Measurements from ENCODE around the gene LRRC14B. TPM values are rescaled to one million over a fixed set of nuclear protein-coding genes. Genes with fewer than 3 reads are reported as not detected.
"Not testable (repeated sequence)": the region's sequence is repeated elsewhere in the genome, so short reads cannot be mapped to it uniquely, and the experiment has no call there.

LRRC14B gene
- total RNA-seq, 1 donor from 2014 or later = not detected

- H3K36me3 Mint-ChIP-seq (ENCODE audit: low read depth) = peaks cover 20% of the 10 kb centered on the region
- DNase-seq (ENCODE audit: low spot score) = peak; percentile 99
- not testable (repeated sequence) for H3K27me3 Mint-ChIP-seq (ENCODE audit: insufficient read depth); H3K9me3 Mint-ChIP-seq
- intact Hi-C loops (cut with micrococcal nuclease) = loop anchor here (2.0 to 5.0 kb wide), 3 partner anchors 175 to 245 kb away; partner anchors contain the start of gene EXOC3
- peak within 1 kb of the TSS; percentile 94 for H3K27ac Mint-ChIP-seq
- H3K4me1 Mint-ChIP-seq (ENCODE audit: low read depth) = peaks cover 59% of the 10 kb centered on the region
- H3K4me3 Mint-ChIP-seq = peak within 1 kb of the TSS; percentile 96
Measured at GRCh38 chr5:217494-218456, 26.5 kb downstream of the LRRC14B start, which contains the start of the genes CCDC127 and SDHA. CCDC127 (minus strand) TSS chr5:218153; CDS start chr5:216849, 1,304 bp downstream. SDHA (plus strand) TSS chr5:218320; CDS start chr5:218356, 36 bp downstream.

GRCh38 chr5:218457-219291, 27.4 kb downstream of the LRRC14B start:
- intact Hi-C loops (cut with micrococcal nuclease) = loop anchor here (1.0 to 5.0 kb wide), 5 partner anchors 30 to 244 kb away; partner anchors contain the start of genes EXOC3 and PDCD6
- H3K4me1 Mint-ChIP-seq (ENCODE audit: low read depth) = peaks cover 68% of the 10 kb centered on the region
- H3K27me3 Mint-ChIP-seq (ENCODE audit: insufficient read depth) = no peaks in the 10 kb centered on the region

GRCh38 chr5:219460-219863, 28.2 kb downstream of the LRRC14B start:
- H3K9me3 Mint-ChIP-seq = no peaks in the 10 kb centered on the region
- peaks cover 60% of the 10 kb centered on the region for H3K4me1 Mint-ChIP-seq (ENCODE audit: low read depth)
- H3K4me3 Mint-ChIP-seq = peak overlapping the region; percentile 96
- peaks cover 20% of the 10 kb centered on the region for H3K36me3 Mint-ChIP-seq (ENCODE audit: low read depth)
- peak; percentile 22 for DNase-seq (ENCODE audit: low spot score)
- intact Hi-C loops (cut with micrococcal nuclease) = loop anchor here (1.0 to 5.0 kb wide), 5 partner anchors 31 to 243 kb away; partner anchors contain the start of genes EXOC3 and PDCD6
- peak overlapping the region; percentile 94 for H3K27ac Mint-ChIP-seq
- no peaks in the 10 kb centered on the region for H3K27me3 Mint-ChIP-seq (ENCODE audit: insufficient read depth)

More at GRCh38 chr5:218457-219291, 27.4 kb downstream of the LRRC14B start:
- H3K9me3 Mint-ChIP-seq = no peaks in the 10 kb centered on the region
- peak; percentile 9 for DNase-seq (ENCODE audit: low spot score)
- H3K4me3 Mint-ChIP-seq = peak overlapping the region; percentile 96
- peak overlapping the region; percentile 94 for H3K27ac Mint-ChIP-seq
- H3K36me3 Mint-ChIP-seq (ENCODE audit: low read depth) = peaks cover 22% of the 10 kb centered on the region

GRCh38 chr5:219991-220390, 28.7 kb downstream of the LRRC14B start:
- no peak for DNase-seq (ENCODE audit: low spot score)
- peaks cover 57% of the 10 kb centered on the region for H3K4me1 Mint-ChIP-seq (ENCODE audit: low read depth)
- peaks cover 24% of the 10 kb centered on the region for H3K36me3 Mint-ChIP-seq (ENCODE audit: low read depth)
- H3K27me3 Mint-ChIP-seq (ENCODE audit: insufficient read depth) = no peaks in the 10 kb centered on the region
- no peaks in the 10 kb centered on the region for H3K9me3 Mint-ChIP-seq
- H3K4me3 Mint-ChIP-seq = peak overlapping the region; percentile 96
- intact Hi-C loops (cut with micrococcal nuclease) = loop anchor here (1.0 to 5.0 kb wide), 6 partner anchors 32 to 242 kb away; partner anchors contain the start of genes EXOC3 and PDCD6
- H3K27ac Mint-ChIP-seq = peak overlapping the region; percentile 94

- peaks cover 38% of the 10 kb centered on the region for H3K36me3 Mint-ChIP-seq (ENCODE audit: low read depth)
- intact Hi-C loops (cut with micrococcal nuclease) = loop anchor here (5.0 kb wide), 1 partner anchor 109 kb away; no protein-coding TSS in a partner anchor
Measured at GRCh38 chr5:222951-223715, 31.8 kb downstream of the LRRC14B start.

GRCh38 chr5:223791-224190, 32.5 kb downstream of the LRRC14B start:
- peaks cover 39% of the 10 kb centered on the region for H3K36me3 Mint-ChIP-seq (ENCODE audit: low read depth)
- DNase-seq (ENCODE audit: low spot score) = no peak
- peaks cover 37% of the 10 kb centered on the region for H3K4me1 Mint-ChIP-seq (ENCODE audit: low read depth)
- no peaks in the 10 kb centered on the region for H3K27me3 Mint-ChIP-seq (ENCODE audit: insufficient read depth)
- no peaks in the 10 kb centered on the region for H3K9me3 Mint-ChIP-seq
- no peak overlapping the region for H3K27ac Mint-ChIP-seq
- intact Hi-C loops (cut with micrococcal nuclease) = loop anchor here (5.0 kb wide), 1 partner anchor 109 kb away; no protein-coding TSS in a partner anchor
- H3K4me3 Mint-ChIP-seq = no peak overlapping the region

More at GRCh38 chr5:222951-223715, 31.8 kb downstream of the LRRC14B start:
- not testable (repeated sequence) for DNase-seq (ENCODE audit: low spot score); H3K27me3 Mint-ChIP-seq (ENCODE audit: insufficient read depth); H3K9me3 Mint-ChIP-seq
- Mint-ChIP-seq H3K4me3 (peak overlapping the region; percentile 46), H3K27ac (peak overlapping the region; percentile 84), H3K4me1 (ENCODE audit: low read depth) (peaks cover 37% of the 10 kb centered on the region)

- H3K4me3 Mint-ChIP-seq = no peak overlapping the region
- peak overlapping the region; percentile 29 for H3K27ac Mint-ChIP-seq
- DNase-seq (ENCODE audit: low spot score) = no peak
- intact Hi-C loops (cut with micrococcal nuclease) = no loop called here
- H3K9me3 Mint-ChIP-seq = no peaks in the 10 kb centered on the region
- no peaks in the 10 kb centered on the region for H3K27me3 Mint-ChIP-seq (ENCODE audit: insufficient read depth)
- peaks cover 31% of the 10 kb centered on the region for H3K4me1 Mint-ChIP-seq (ENCODE audit: low read depth)
- peaks cover 46% of the 10 kb centered on the region for H3K36me3 Mint-ChIP-seq (ENCODE audit: low read depth)
Measured at GRCh38 chr5:225334-225733, 34.0 kb downstream of the LRRC14B start.

- not testable (repeated sequence) for DNase-seq (ENCODE audit: low spot score); H3K27me3 Mint-ChIP-seq (ENCODE audit: insufficient read depth)
Measured at GRCh38 chr5:227375-227774, 36.1 kb downstream of the LRRC14B start.

GRCh38 chr5:228886-229285, 37.6 kb downstream of the LRRC14B start:
- H3K9me3 Mint-ChIP-seq = no peaks in the 10 kb centered on the region
- peaks cover 57% of the 10 kb centered on the region for H3K36me3 Mint-ChIP-seq (ENCODE audit: low read depth)
- no peaks in the 10 kb centered on the region for H3K27me3 Mint-ChIP-seq (ENCODE audit: insufficient read depth)
- intact Hi-C loops (cut with micrococcal nuclease) = no loop called here
- no peak overlapping the region for H3K27ac Mint-ChIP-seq
- no peak for DNase-seq (ENCODE audit: low spot score)
- peaks cover 4% of the 10 kb centered on the region for H3K4me1 Mint-ChIP-seq (ENCODE audit: low read depth)
- no peak overlapping the region for H3K4me3 Mint-ChIP-seq

More at GRCh38 chr5:227375-227774, 36.1 kb downstream of the LRRC14B start:
- H3K4me3 Mint-ChIP-seq; intact Hi-C loops (cut with micrococcal nuclease); H3K9me3 Mint-ChIP-seq: not testable (repeated sequence)
- Mint-ChIP-seq H3K27ac (peak overlapping the region; percentile 9), H3K36me3 (ENCODE audit: low read depth) (peaks cover 53% of the 10 kb centered on the region), H3K4me1 (ENCODE audit: low read depth) (peaks cover 17% of the 10 kb centered on the region)

GRCh38 chr5:230711-231110, 39.4 kb downstream of the LRRC14B start:
- no peak overlapping the region for H3K27ac Mint-ChIP-seq
- no peaks in the 10 kb centered on the region for H3K27me3 Mint-ChIP-seq (ENCODE audit: insufficient read depth)
- H3K9me3 Mint-ChIP-seq = no peaks in the 10 kb centered on the region
- no peak overlapping the region for H3K4me3 Mint-ChIP-seq
- H3K36me3 Mint-ChIP-seq (ENCODE audit: low read depth) = peaks cover 53% of the 10 kb centered on the region
- H3K4me1 Mint-ChIP-seq (ENCODE audit: low read depth) = peaks cover 4% of the 10 kb centered on the region
- DNase-seq (ENCODE audit: low spot score) = no peak
- intact Hi-C loops (cut with micrococcal nuclease) = no loop called here

- intact Hi-C loops (cut with micrococcal nuclease) = no loop called here
- H3K27ac Mint-ChIP-seq = no peak overlapping the region
Measured at GRCh38 chr5:231661-232060, 40.4 kb downstream of the LRRC14B start.

GRCh38 chr5:233426-233825, 42.1 kb downstream of the LRRC14B start:
- H3K27ac Mint-ChIP-seq; intact Hi-C loops (cut with micrococcal nuclease); H3K9me3 Mint-ChIP-seq; H3K4me1 Mint-ChIP-seq (ENCODE audit: low read depth); DNase-seq (ENCODE audit: low spot score); H3K27me3 Mint-ChIP-seq (ENCODE audit: insufficient read depth); H3K4me3 Mint-ChIP-seq: not testable (repeated sequence)
- H3K36me3 Mint-ChIP-seq (ENCODE audit: low read depth) = peaks cover 48% of the 10 kb centered on the region

More at GRCh38 chr5:231661-232060, 40.4 kb downstream of the LRRC14B start:
- DNase-seq (ENCODE audit: low spot score) = no peak
- Mint-ChIP-seq H3K9me3 (no peaks in the 10 kb centered on the region), H3K4me1 (ENCODE audit: low read depth) (peaks cover 4% of the 10 kb centered on the region), H3K36me3 (ENCODE audit: low read depth) (peaks cover 52% of the 10 kb centered on the region), H3K4me3 (no peak overlapping the region), H3K27me3 (ENCODE audit: insufficient read depth) (no peaks in the 10 kb centered on the region)

Measured in activated T-helper 1 cell treated with anti-CD3 and anti-CD28 coated beads, Interleukin-12 subunit alpha, Interleukin-12 subunit beta, Interleukin-2, Interleukin-4 antibody, amounts not matched to agents 30 ng/mL and 10 ng/mL and 1 ng/mL, durations not matched to agents 14 hours and 24 hours and 36 hours (primary cell).